ENCODE results near the gene GALNT2.

The GALNT2 gene

DNA sequence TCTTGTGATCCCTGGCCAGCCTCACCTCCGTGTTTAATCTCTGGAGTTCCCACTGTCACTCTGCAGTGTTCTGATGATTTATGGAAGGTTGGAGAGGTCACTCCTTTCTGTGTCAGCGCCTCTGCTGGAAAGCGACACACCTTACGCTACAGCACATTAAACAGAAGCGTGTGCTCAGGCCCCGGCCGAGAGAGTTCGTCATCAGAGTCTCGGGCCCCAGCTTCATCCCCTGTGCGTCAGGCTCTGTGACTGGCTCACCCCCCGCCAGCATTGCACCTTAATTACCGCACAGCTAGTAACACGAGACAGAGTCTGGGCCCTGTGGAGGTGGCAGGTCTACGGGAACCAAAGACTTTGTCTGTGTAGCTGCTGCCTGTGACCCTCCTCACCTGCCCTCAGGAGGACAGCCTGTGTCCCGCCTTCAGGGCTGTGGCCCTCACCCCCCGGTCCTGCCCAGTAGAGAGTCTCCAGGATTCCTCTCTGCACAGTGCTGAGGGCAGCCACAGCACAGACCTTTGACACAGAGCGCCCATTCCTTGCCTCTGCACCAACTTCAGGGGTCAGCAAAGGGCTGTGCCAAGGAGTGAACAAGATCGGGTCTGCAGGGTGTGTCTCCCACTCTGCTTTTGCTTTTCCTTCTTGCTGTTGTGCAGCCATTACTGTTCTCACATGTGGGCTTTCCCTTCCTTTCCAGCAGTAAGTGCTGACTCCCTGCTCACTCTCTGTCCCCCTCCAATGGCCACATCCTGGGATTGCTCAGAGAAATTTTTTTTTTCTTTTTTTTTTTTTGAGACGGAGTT, 201.5 kb downstream of the GALNT2 start:
- DNase-seq: no peak

DNA sequence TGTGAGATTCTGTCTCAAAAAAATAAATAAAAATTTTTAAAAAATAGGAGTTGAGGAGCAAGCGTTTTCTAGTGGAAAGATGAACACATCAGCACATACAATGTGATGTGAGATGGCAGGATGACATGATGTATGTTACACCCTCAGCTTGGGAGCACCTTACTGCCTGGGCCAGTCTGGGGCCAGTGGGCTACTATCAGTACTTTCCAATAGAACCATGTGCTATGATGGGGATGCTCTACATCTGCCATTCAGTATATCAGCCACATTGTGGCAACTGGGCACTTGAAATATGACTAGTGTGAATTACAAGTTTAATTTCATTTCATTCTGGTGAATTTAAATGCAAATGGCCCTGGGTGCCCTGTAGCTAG, 203.1 kb downstream of the GALNT2 start:
- DNase-seq: no peak

DNA sequence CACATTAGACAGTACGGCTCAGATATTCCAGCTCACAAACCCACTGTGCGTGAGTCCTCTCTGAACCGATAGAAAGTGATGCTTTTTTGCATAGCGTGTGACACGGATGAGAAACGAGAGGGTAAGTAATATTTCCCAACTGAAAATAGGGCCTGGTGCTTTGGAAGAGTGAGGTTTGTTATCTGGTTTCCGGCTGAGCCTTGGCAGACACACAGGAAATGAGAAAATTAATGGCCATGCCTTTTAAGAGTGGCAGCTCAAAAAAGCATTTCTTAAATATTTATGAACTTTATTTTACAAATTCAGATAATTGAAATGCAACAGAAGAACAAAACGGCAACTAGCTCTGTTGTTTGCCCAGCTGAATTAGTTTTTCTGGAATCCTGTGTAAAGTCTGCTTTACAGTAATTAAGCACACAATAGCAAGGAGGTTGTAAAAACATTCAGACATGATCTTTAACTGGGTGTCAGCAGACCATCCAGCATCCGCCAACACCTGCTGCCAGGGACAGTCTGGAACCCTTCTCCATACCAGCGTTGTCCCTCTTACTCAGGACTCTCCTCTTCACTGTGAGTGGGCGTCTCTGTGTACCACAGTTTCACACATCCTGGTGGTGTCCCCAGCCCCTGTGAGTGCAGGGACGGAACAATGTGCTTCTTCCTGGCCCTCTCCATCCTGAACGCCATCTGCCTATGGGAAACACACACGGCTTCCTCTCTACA, 203.7 kb downstream of the GALNT2 start:
- no peak for DNase-seq

DNA sequence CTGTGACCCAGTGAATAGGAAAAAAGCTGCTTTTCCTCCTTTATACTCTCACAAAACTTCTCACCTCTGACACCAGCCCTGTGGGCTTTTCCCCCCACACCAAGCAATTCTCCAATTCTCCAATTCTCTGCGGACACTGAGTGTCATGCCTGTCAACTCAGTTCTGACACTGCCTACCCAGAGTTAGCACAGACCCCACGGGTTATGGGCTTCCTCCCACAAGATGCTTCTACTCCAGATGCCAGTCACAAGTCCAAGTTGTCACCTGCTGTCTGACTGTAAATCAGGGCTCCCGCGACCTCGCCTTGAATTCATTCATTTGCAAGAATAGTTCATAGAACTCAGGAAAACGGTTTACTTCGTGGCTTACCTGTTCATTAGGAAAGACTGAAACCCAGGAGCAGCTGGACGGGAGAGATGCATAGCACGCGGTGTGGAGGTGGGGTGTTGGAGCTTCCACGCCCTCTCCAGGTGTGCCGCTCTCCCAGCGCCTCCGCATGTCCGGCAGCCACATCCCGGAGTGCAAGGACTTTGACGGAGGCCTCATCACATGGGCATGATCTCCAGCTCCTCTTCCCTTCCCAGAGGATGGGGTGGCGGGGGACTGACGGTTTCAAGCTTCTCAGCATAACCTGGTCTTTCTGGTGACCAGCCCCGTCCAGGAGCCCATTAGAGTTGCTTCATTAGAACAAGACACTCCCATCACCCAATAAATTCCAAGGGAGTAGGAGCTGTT, 204.4 kb downstream of the GALNT2 start:
- DNase-seq: no peak

DNA sequence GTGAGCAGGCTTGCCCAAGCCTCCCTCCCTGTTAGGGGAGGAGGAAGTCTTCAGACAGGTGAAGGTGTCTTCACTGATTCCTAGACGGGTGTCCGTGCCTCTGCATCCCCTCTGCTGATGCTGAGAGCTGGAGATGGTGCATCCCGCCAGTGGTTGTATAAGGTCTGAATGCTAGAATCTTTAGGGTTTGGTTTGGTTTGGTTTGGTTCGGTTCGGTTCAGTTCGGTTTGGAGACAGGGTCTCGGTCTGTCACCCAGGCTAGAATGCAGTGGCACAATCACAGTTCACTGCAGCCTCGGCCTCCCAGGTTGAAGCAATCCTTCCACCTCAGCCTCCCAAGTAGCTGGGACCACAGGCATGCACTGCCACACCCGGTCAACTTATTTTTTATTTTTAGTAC, 205.5 kb downstream of the GALNT2 start:
- DNase-seq: no peak

DNA sequence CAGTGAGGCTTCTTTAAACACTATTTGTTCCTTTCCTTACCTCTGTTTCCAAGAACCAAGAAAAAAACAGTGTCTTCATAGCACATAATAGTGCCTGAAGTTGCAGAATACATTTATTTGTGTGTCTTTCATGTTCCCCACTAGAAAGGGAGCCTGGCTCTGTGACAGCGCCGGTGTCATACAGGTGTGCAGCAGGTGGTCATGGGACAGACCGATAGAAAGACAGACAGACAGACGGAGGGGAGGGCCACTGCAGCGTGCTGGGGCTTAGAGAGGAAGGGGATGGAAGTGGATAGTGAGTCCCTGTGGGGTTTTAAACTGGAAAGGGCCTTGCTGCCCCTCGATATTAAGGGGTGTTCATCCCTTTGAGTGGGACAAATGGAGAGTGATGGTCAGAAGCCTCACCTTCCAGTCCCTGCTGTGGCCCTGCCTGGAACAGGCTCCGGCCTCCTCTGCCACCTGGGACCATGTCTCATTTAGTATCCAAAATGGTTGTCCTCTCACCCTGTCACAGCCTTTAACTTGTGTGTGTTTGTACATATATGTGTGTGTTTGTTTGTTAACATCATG, 206.2 kb downstream of the GALNT2 start:
- DNase-seq: no peak

DNA sequence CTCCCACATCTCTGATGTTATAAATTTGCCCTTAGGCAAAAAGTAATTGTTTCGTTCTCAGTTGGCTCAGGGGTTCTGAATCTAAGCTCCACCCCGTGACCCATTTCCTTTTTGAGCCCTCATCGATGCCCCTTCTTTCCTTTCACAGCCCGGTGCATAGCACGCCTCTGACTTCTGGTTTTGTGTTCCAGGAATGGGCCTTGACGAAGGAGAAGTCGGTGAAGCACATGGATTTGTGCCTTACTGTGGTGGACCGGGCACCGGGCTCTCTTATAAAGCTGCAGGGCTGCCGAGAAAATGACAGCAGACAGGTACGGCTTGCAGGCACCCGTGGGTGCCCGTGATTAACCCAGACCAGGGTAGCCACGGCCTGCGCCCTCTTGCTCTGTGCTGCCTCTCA, 207.2 kb downstream of the GALNT2 start:
- DNase-seq: no peak

DNA sequence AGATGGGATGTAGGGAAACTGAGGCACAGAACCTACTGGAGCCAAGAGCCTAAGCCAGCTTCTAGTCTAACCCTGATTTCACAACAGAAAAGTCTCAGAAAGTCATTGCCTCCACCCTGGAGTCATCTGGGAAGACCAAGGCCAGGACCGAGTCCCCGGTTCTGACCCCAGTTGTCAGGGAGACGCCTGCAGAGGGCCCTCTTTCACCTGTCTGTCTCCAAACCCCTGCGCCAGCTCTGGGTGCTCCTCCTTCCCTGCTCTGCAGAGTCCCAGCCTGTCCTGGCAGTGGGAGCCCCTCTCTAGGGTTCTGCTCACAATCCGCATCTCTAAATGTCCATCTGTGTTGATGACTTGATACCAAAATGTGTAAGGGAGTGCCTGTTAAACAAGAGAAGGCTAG, 209.4 kb downstream of the GALNT2 start:
- DNase-seq: no peak

DNA sequence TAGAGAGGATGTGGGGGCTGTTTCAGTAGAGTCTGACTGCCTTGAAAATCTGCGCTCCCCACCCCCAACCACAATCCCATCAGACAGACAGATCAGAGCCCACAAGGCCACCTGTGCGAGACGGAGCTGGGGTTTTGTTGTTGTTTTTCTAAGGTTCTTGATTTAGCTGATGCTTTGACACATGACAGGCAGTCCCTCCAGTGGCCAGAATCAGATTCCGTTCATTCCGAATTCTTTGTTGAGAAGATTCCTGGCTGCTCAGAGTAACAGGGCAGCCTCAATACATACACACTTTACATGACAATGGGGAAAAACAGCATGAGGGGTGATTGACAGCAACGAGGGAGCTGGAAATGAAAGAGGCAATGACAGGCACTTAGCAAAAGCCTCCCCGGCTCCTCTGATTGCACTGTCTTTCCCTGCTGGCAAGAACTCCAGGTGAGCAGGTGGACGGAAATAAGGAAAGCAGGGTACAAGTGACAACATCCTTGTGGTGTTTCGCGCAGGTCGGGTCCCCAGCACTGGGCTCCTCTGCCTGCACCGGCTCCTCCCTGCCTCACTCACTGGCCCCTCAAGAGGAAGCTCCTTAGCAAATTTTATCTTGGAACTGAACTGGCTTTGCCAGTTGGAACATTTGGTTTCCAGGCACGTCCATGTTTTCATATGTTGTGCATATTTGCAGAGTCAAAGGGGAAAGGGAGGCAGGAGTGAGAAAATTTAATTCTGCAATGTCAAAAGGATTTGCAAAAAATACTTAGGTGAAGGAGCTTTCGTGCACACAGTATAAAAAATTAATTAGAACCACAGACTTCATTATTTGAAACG, 210.4 kb downstream of the GALNT2 start:
- no peak for DNase-seq

DNA sequence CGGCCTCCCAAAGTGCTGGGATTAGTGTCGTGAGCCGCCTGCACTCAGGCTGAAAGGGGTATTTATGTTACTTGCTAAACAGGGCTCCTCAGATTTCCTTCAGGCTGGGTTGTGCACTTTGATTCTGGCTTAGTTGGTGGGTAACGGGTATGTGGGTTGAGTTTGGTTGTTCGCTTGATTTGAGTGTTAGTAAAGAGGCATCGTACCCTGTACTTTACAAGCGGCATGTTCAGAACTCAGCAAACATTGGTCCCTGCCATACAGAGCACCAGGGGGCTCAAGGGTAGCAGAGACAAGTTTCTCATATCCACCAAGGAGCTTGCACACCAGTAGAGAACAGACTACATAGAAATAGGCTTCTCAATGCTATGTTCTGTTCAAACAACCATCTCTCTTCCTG, 211.3 kb downstream of the GALNT2 start:
- DNase-seq: no peak

DNA sequence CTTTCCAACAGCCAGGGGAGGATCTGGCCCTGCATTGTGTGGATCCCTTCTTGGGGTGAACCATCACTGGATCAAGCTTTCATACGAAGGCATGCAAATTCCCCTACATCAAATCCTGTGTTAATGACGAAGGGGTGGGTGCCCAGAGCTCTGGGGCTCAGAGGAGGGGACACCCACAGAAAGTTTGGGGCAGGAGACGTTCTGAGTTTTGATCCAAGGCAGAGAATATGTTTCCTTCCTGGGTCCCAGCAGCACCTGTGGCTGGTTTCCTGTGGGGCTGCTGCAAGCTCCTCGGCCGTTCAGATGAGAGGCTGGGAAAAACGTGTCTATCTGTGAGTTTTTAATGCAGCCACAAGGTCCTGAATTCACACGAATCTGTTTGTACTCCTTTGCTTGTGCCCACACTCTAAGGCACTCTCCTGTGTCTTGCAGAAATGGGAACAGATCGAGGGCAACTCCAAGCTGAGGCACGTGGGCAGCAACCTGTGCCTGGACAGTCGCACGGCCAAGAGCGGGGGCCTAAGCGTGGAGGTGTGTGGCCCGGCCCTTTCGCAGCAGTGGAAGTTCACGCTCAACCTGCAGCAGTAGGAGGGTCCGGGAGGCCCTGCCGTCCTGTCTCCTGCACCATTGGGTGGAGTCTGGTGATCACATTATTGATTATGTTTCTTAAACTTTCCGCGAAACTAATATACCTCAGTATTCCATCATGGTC, 212.0 kb downstream of the GALNT2 start:
- no peak for DNase-seq

DNA sequence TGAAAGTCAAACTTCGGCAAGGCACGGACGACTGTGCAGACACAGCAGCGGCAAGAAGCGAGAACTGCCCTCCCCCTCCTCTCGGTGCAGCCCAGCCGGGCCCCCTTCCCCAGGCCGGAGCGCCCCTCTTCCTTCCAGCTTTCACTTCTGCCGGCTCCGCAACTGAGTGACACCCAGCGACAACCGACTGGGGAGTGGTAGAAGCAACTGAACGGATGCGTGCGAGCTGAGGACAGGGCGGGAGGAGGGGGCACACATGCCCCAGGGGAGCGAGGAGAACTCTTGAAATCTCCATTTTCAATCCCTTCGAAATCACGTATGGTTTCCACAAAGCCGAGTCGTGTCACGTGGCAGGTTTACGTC, 212.5 kb downstream of the GALNT2 start:
- no peak for DNase-seq

DNA sequence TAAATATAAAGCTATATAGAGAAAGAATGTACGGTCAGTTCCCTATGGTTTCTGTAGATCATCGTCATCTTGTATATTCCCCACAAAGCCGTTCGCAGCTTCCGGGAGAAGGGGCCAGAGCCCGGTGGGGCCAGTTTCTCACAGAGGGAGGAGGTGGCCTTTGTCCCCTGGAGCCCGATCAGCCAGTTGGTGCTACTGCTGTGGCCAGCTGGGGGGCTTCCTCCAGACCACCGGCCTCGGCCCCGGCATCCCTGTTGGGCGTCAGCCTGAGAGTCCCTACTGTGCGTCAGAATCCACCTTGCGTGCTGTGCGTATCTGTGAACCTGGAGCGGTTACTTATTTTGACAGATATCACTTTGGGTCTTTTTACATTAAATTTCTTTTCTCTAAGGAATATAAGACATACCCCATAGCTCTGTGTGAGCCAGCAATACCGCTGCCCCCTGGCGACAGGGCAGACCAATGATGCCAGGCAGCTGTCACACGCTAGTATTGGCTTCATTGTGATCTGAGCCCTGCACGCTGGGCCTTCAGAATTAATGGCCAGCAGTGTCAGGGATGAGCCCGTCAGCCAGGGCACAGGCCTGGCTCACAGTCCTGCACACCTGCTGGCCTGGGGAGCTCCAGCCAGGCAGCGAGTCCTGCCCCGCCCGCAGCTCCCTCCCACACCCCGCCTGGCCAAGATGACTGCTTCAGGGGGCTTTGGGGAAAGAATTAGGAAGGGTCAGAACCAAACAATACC, 213.2 kb downstream of the GALNT2 start:
- DNase-seq: no peak

DNA sequence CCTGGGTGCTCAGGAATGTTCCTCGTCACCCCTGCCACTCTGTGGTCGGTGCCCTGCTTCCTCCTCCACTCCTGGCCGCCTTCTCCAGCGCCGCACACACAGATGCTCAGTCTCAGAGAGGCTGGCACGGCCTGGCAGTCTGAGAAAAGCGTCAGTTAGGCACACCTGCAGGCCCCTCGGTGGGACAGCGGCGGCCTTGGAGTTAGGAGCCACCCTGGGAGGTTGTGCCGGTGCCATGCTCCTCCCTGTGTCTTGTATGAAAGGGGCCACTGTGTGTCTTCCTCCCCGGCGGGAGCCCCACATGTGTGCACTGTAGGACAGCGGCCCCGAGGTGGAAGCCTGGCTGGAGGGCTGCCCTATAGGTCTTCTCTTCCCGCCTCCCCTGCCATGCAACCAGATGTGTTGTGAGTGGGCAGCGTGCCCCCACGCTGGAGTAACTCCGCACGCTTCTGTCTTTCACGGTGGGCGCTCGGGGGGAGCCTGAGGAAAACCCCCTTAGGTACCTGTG, 213.9 kb downstream of the GALNT2 start:
- no peak for DNase-seq

DNA sequence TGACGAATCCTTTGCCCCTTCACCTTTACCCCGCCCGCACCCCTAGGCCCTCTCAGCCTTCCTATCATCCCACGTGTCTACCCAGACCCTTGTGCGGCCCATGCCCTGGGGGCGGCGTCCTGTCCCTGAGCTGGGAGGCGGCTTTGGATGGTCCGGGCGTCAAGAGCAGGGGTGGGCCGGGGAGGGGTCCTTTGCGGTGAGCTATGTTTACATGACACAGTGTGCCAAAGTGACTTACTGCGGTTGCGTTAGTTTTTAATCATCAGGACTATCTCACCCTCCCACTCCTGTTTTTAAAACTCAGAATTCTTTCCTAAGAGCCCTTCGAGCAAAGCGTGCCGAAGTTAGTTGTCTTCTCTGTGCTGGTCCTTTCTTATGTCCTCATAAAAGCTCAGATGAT, 214.5 kb downstream of the GALNT2 start:
- DNase-seq: no peak

DNA sequence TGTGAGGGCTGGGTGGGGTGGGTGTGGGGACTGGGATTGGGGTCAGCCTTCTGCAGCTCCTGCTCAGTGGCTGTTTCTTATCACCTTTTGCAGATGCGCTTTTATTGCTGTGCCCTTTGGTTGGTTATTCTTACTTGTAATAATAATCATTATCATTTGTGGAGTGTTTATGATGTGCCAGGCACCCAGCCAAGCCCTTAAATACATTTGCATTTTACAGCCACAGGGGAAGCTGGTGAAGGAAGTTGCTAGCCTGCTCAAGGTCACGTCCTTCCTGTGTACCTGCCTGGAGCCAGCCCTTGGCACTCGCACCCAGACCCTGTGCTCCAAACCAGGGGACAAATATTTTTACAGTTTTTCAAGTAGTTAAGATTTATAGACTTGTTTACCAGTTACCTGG, 215.1 kb downstream of the GALNT2 start:
- DNase-seq: no peak

DNA sequence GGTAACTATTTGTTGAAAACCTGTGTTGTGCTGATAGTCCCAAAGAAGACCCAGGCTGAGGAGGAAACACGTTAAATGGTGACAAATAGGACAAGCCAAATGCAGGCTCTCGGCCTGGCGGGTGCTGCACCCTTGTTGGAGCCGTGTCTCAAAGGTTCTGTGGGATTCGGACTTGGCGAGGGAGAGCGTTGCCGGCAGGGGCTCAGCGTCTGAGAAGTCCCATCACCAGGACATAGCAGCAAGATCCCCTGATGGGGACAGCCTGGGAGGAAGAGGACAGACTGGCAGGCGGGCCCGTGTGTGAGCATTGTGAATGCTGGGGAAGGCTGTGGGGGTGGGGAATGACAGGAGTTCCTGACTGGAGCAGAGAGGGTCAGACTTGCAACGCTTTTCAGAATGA, 216.6 kb downstream of the GALNT2 start:
- no peak for DNase-seq

DNA sequence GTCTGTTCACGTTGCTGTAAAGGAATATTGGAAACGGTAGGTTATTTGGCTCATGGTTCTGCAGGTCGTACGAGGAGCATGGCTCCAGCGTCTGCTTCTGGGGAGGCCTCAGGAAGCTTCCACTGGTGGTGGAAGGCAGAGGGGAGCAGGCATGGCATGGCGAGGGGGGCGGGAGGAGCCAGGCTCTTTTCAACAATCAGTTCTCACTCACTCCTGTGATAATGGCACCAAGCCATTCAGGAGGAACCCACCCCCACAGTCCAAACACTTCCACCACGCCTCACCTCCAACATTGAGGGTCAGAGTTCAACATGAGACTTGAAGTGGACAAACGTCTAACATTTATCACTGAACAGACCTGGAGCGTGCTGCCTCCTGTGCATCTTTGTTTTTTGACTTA, 217.9 kb downstream of the GALNT2 start:
- DNase-seq: no peak

DNA sequence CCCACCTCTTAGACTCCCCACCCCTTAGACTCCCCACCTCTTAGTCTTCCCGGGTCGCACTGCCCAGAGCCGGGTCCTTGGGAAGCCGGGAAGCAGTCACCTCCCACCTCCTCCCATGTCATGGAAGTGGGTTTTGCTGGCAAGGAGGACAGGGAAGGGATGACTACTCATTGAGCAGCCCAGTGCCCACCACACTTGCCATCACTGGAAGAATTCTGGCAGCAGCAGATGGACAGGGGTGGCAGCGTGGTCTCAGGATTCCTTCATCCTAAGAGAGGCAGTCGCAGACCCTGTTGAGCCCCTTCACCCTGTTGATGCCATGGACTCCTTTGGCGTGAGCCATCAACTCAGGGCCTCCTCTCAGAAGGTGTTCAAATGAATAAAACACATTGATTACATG, 218.3 kb downstream of the GALNT2 start:
- DNase-seq: no peak

DNA sequence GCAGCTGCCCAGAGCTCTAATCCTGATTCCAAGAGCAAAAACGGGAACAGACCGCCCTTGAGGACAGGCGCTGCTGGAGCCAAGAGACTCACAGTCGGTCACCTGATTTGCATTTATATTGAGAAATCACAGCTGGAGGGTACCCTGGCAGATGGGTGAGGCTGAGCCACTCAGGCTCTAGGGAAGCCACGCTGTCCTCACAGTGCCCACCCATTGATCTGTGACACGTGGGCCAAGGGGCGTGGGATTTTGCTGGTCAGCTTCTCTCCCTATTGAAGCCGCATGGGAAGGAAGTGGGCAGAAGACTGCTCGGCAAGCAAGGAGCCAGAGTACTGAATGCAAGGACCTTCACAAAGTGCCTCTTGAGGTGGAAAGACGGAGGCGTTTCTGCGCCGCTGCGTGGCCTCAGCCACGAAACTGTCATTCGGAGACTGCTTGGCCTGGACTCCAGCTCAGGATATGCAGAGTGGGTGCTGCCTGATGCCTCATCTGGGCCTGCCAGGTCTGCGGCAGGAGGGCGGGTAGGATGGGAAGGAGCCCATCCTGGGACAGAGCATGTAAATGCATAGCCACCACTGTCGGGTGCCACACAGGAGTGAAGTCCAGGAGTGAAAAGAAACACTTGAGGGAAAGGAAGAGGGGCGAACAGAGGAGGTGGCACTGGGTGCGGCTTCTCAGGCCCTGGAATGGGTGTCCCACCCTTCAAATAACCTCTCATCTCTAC, 219.3 kb downstream of the GALNT2 start:
- no peak for DNase-seq

DNA sequence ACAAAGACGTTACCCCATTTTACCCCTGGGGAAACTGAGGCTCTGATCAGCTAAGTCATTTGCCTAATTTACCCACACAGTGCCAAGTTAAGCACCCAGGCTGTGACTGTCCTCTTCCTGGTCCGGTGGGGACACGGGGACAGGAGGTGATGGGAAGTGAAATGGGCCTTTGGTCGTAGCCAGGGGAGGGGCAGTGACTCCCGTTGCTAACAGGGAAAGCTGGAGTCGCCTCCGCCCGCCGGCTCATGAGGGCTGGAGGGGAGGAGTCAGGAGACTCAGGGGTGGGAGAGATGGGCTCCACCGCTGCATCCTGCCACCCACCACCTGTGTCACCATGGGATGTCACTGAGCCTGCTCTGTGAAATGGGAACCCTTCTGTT, 219.8 kb downstream of the GALNT2 start:
- DNase-seq: no peak

Measured in activated effector memory CD4-positive, alpha-beta T cell treated with Interleukin-2 at 50 U/mL for 16 hours (primary cell).